ACC112 (cell line): ENCODE measurements around the gene C1QTNF1.

Experiments used
- H2AFZ ChIP-seq: fragments of 200-600 bp; sonication (generic); one replicate; pipeline ENCODE4 v1.6.0; 2017; ENCODE audit warnings: antibody characterized with exemption, low read length; ENCODE audit not compliant: unreplicated experiment
- H3K27ac ChIP-seq: fragments of 200-600 bp; sonication (generic); 2 replicates; pipeline ENCODE4 v1.5.1; 2014; ENCODE audit warnings: low read depth, mild to moderate bottlenecking, antibody characterized with exemption, low read length, moderate library complexity
- H3K27me3 ChIP-seq: fragments of 200-600 bp; sonication (generic); 2 replicates; pipeline ENCODE4 v1.6.1; 2014; ENCODE audit warnings: mild to moderate bottlenecking, antibody characterized with exemption, low read length, moderate library complexity, mixed read lengths; ENCODE audit not compliant: insufficient read depth
- H3K36me3 ChIP-seq: fragments of 200-600 bp; sonication (generic); 2 replicates; pipeline ENCODE4 v1.6.1; 2016; ENCODE audit warnings: mild to moderate bottlenecking, antibody characterized with exemption, low read length, moderate library complexity, mixed read lengths; ENCODE audit not compliant: insufficient read depth
- H3K4me1 ChIP-seq: fragments of 200-600 bp; sonication (generic); one replicate; pipeline ENCODE4 v1.6.1; 2016; ENCODE audit warnings: low read length, mixed read lengths; ENCODE audit not compliant: insufficient read depth, unreplicated experiment, control insufficient read depth
- H3K4me3 ChIP-seq: fragments of 200-600 bp; sonication (generic); 2 replicates; pipeline ENCODE4 v1.5.1; 2014; ENCODE audit warnings: mild to moderate bottlenecking, low read depth, low read length
- H3K79me2 ChIP-seq: fragments of 200-600 bp; sonication (generic); one replicate; pipeline ENCODE4 v1.6.0; 2016; ENCODE audit warnings: low read length; ENCODE audit not compliant: control insufficient read depth, unreplicated experiment, insufficient read depth

C1QTNF1 gene

DNA sequence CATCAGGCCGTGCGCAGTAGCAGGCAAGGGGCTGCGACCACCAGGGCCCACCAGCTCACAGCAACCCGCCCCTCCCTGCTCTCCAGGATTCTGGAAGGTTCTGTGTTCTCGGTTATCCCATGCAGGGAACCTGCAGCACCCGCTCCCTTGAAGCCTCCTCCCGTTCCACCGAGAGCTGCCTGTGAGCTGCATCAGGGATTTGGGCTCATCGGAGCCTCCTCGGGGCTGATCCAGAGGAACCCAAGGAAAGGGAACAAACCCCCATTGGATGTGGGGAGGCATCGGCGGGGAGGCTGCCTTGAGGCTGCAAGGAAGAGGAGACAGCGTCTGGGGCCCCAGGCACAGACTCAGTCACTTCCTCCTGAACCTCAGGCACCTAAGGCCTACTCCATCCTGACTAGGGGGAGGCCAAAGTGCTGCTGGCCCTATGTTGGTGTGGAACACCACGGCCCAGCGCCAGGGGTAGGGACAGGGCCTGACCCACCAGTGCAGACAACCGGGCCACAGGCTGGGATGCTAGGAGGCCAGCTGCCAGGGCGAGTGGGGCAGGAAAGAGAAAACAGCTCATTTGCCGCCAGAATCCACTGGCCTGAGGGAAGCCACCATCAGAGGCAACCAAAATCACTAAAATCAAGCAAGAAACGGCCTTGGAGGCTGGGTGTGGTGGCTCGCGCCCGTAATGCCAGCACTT is 29.8 kb upstream of the C1QTNF1 start:
- Histone ChIP-seq H2AFZ (no peak overlapping the region), H3K79me2 (peaks cover 13% of the 10 kb centered on the region), H3K4me1 (no peaks in the 10 kb centered on the region), H3K27me3 (no peaks in the 10 kb centered on the region), H3K27ac (no peak overlapping the region), H3K4me3 (no peak overlapping the region), H3K36me3 (peaks cover 19% of the 10 kb centered on the region; the same call in 1 of the 2 replicates)

GRCh38 chr17:78995022-78995760 is 28.8 kb upstream of the C1QTNF1 start:
- H3K36me3 ChIP-seq: peaks cover 17% of the 10 kb centered on the region; the same call in 1 of the 2 replicates
- no peak overlapping the region for H3K4me3 ChIP-seq
- no peak overlapping the region for H2AFZ ChIP-seq
- H3K4me1 ChIP-seq: no peaks in the 10 kb centered on the region
- peaks cover 19% of the 10 kb centered on the region for H3K79me2 ChIP-seq
- no peak overlapping the region for H3K27ac ChIP-seq
- H3K27me3 ChIP-seq: no peaks in the 10 kb centered on the region

GRCh38 chr17:78995761-78996451 is 28.1 kb upstream of the C1QTNF1 start:
- no peaks in the 10 kb centered on the region for H3K27me3 ChIP-seq
- H3K27ac ChIP-seq: no peak overlapping the region
- H3K4me3 ChIP-seq: no peak overlapping the region
- no peaks in the 10 kb centered on the region for H3K4me1 ChIP-seq
- H3K79me2 ChIP-seq: peaks cover 25% of the 10 kb centered on the region
- no peak overlapping the region for H2AFZ ChIP-seq
- peaks cover 11% of the 10 kb centered on the region; the same call in 1 of the 2 replicates for H3K36me3 ChIP-seq

- Histone ChIP-seq H3K4me1 (no peaks in the 10 kb centered on the region), H3K79me2 (peaks cover 32% of the 10 kb centered on the region), H3K4me3 (no peak overlapping the region), H3K27me3 (no peaks in the 10 kb centered on the region), H2AFZ (no peak overlapping the region), H3K36me3 (peaks cover 11% of the 10 kb centered on the region; the same call in 1 of the 2 replicates), H3K27ac (no peak overlapping the region)
These were observed 27.2 kb upstream of the C1QTNF1 start for GRCh38 chr17:78996781-78997201.

GRCh38 chr17:78997231-78997741 is 26.7 kb upstream of the C1QTNF1 start:
- Histone ChIP-seq H3K27me3 (no peaks in the 10 kb centered on the region), H3K79me2 (peaks cover 36% of the 10 kb centered on the region), H2AFZ (no peak overlapping the region), H3K4me1 (no peaks in the 10 kb centered on the region), H3K27ac (no peak overlapping the region), H3K36me3 (peaks cover 11% of the 10 kb centered on the region; the same call in 1 of the 2 replicates), H3K4me3 (no peak overlapping the region)

DNA sequence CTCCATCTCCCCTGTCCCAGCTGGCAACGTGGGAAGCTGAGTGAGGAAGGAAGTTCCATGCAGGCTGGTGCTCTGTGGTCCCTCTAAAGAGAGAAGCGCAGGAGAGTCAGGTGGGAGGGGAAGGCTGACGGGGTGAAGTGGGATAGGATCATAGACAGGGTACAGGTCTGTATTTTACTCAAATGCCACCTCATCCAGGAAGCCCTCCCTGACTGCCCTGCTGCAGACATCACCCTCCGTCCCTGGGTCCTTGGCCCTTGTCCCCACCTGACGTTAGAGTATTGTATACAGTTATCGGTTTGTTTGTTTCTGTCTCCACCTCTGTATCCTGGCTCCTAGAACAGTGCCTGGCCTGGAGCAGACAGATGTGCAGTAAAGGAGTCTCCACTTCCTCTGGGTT is 26.1 kb upstream of the C1QTNF1 start:
- H3K4me1 ChIP-seq: no peaks in the 10 kb centered on the region
- H3K27ac ChIP-seq: no peak overlapping the region
- no peak overlapping the region for H2AFZ ChIP-seq
- peaks cover 36% of the 10 kb centered on the region for H3K79me2 ChIP-seq
- H3K36me3 ChIP-seq: peaks cover 6% of the 10 kb centered on the region; the same call in 1 of the 2 replicates
- H3K27me3 ChIP-seq: no peaks in the 10 kb centered on the region
- no peak overlapping the region for H3K4me3 ChIP-seq

GRCh38 chr17:78998311-78999055 is 25.5 kb upstream of the C1QTNF1 start:
- H3K27ac ChIP-seq: no peak overlapping the region
- H3K4me3 ChIP-seq: no peak overlapping the region
- peaks cover 2% of the 10 kb centered on the region; the same call in 1 of the 2 replicates for H3K36me3 ChIP-seq
- no peaks in the 10 kb centered on the region for H3K27me3 ChIP-seq
- no peak overlapping the region for H2AFZ ChIP-seq
- H3K4me1 ChIP-seq: no peaks in the 10 kb centered on the region
- H3K79me2 ChIP-seq: peaks cover 41% of the 10 kb centered on the region

DNA sequence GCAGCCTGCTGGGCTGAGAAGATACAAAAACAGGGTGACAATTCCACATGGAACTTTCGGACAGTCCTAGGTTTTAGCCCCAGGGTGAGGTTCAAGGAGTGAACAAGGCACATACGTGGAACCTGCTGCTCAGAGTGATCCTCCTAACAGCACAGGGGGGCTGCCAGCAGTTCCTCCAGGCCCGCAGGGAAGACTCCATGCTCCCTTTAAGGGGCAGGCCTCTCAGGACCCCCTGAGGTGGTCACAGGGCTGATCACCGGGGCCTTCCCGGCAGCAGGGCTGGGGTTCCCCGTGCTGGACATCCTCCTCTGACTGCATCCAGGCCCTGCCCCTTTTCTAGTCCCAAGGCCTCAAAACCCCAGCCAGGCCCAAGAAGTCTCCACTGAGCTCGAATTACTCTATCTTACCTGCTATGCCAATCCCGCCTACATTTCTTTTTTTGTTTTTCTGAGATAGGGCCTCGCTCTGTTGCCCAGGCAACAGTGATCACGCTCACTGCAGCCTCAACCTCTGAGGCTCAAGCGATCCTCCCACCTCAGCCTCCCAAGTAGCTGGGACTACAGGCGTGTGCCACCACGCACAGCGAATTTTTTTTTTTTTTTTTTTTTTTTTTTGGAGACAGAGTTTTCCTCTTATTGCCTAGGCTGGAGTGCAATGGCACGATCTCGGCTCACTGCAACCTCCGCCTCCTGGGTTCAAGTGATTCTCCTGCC is 24.8 kb upstream of the C1QTNF1 start:
- Histone ChIP-seq H3K79me2 (peaks cover 44% of the 10 kb centered on the region), H3K4me1 (no peaks in the 10 kb centered on the region), H3K36me3 (no peaks in the 10 kb centered on the region), H3K27me3 (no peaks in the 10 kb centered on the region), H3K4me3 (no peak overlapping the region), H2AFZ (no peak overlapping the region), H3K27ac (no peak overlapping the region)

DNA sequence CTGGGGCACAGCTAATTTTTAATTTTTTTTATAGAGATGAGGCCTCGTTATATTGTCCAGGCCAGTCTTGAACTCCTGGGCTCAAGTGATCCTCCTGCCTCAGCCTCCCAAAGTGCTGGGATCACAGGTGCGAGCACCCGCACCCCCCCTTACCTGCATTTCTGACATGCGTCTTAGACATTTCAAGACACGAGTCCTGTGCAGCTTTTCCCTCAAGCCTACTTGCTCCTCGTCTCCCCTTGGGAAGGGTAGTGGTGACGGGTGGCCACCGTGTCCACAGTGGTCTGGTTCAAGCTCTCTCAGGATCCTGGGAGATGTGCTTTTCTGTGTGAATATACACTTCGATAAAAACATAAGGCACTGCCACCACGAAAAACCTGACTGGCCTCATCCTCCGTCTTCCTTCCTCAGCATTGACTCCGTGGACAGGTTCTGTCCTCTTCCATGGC is 24.0 kb upstream of the C1QTNF1 start:
- H3K4me1 ChIP-seq: no peaks in the 10 kb centered on the region
- H2AFZ ChIP-seq: no peak overlapping the region
- H3K27ac ChIP-seq: no peak overlapping the region
- H3K4me3 ChIP-seq: no peak overlapping the region
- no peaks in the 10 kb centered on the region for H3K36me3 ChIP-seq
- H3K27me3 ChIP-seq: no peaks in the 10 kb centered on the region
- peaks cover 44% of the 10 kb centered on the region for H3K79me2 ChIP-seq
